ENCODE measurements around the gene MTMR8.

Gene MTMR8

GRCh38 chrX:64321507-64321906 is 73.7 kb downstream of the MTMR8 start:
- DNase-seq (ENCODE audit: low spot score) = no peak
- TF ChIP-seq CTCF (IDR thresholded peaks at IDR 0.05; ENCODE audit: extremely low read depth, missing control alignments) = no peak

GRCh38 chrX:64313624-64314023 is 81.6 kb downstream of the MTMR8 start:
- no peak for TF ChIP-seq CTCF (IDR thresholded peaks at IDR 0.05; ENCODE audit: extremely low read depth, missing control alignments)
- no peak for DNase-seq (ENCODE audit: low spot score)

DNA sequence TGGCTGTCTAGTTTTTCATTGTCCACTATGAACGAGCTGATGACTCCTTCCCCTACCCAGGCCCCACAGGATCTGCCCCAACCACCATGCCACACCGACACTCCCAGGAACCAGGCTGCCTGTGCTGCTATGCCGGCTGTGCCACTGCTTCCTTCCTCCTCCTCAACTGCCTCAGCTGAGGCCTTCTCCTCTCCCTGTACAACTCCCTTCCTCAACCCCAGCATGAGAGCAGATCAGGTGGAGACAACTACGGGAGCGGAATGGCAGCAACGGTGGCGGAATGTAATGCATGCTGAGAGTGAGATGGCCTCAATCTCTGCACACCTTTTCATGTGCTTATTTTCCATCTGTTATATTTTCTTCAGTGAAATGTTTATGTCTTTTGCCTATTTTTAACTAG is 88.5 kb downstream of the MTMR8 start:
- DNase-seq (ENCODE audit: low spot score) = no peak
- no peak for TF ChIP-seq CTCF (IDR thresholded peaks at IDR 0.05; ENCODE audit: extremely low read depth, missing control alignments)

DNA sequence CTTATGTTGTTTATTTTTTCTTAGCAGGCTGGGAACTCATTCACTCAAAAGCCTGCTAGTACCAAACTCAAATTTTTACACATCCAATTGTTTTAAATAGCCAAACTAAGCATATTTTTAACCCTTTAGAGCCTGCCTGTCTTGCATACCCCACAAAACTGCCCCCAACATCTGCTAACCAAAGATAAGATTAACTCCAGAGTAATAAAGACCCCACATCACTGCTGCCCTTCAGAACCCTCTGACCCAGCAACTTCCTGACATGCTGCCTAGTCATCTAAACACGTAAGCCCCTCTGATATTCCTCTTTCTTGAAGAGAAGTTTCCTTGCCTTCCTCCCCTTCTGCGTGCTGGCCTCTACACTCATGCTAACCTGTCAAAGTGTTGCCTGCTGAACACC is 104.1 kb downstream of the MTMR8 start:
- no peak for TF ChIP-seq CTCF (IDR thresholded peaks at IDR 0.05; ENCODE audit: extremely low read depth, missing control alignments)
- no peak for DNase-seq (ENCODE audit: low spot score)

- no peak for DNase-seq (ENCODE audit: low spot score)
Measured at GRCh38 chrX:64265265-64265664, 130.0 kb downstream of the MTMR8 start.

DNA sequence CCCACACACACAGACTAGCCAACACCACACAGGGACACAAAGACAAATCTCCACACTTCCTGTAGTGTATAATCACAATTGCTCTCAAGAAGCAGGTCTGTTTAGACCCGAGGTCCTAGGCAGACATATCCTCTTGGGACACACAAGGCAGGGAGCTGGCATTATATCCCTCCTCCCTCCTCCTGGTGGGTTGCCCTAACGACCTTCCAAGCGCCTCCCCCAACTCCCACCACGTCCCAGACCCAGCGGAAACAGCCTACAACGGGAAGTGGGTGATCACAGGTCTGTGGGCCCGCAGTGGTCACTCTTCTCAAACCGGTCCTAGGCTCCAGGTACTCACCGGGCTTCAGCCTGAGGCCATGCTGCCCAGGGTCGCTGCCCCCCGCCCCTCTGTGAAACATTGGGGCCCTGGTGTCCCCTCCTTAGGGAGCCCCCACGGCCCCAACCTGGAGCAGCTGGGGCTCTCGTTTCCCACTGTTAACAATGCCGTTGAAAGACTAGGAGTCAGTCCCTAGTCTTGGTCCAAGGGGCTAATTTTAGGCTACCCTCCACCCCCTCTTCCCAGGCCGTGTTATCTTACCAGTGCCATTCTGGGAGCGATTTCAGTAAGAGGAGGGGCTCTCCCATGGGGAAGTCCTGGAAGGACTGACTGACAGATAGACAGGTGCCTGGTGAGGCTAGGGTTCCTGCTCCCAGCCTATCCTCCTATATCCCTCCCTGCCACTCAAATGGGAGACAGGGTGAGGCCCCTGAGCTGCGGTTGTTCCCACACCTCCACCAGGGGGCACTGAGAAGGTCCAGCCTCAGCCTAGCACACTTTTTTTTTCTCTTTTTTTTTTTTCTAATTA is 164.9 kb downstream of the MTMR8 start, which contains the start of gene ASB12:
TSS of gene ASB12 (minus strand) at position 485 of the 848 bp plus-strand sequence. CDS start 4,957 bp downstream, outside the sequence.
- DNase-seq (ENCODE audit: low spot score) = no peak
- TF ChIP-seq CTCF (IDR thresholded peaks at IDR 0.05; ENCODE audit: extremely low read depth, missing control alignments) = no peak

More at GRCh38 chrX:64265265-64265664, 130.0 kb downstream of the MTMR8 start:
- TF ChIP-seq CTCF (IDR thresholded peaks at IDR 0.05; ENCODE audit: extremely low read depth, missing control alignments) = no peak

DNA sequence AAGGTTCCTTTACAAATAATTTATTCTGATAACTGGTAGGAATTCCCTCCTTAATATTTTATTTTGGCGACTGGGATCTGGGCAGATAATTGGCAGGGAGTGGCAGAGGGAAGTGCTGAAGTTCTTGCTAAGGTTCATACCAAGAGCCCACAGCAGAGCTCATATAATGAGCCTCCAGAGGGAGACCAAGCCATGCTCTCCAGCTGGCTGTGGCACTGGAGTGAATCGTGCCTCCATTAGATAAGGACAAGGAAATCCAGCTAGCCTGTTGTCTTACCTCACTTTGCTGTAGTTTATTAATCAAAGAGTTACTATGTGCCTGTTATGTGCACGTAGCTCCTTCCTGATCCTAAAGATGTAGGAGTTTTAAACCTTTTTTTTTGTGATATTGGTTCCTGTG is 166.1 kb downstream of the MTMR8 start:
- no peak for DNase-seq (ENCODE audit: low spot score)
- TF ChIP-seq CTCF (IDR thresholded peaks at IDR 0.05; ENCODE audit: extremely low read depth, missing control alignments) = no peak
